GM13976 (cell line): ENCODE data around the gene ELMO1.
"Not testable (repeated sequence)": the region's sequence is repeated elsewhere in the genome, so short reads cannot be mapped to it uniquely, and the experiment has no call there.

Experiments
- DNase-seq: peaks from one replicate; pipeline ENCODE4 v3.0.0; 2012; ENCODE audit warnings: low spot score
- in situ Hi-C: fragments of 300-500 bp; cut with MboI; formaldehyde crosslinking; loops from one replicate; pipeline ENCODE4 v1.12.0; 2022; ENCODE audit warnings: low sequenced_read_pairs, mixed read lengths, inconsistent platforms; ENCODE audit not compliant: unreplicated experiment
- TF ChIP-seq, protein P1 (sequence below): IDR thresholded peaks from 2 replicates; pipeline ENCODE4 v1.5.1; 2012; ENCODE audit warnings: borderline replicate concordance, mild to moderate bottlenecking; ENCODE audit not compliant: insufficient read depth; ENCODE audit errors: extremely low read depth, missing control alignments, control extremely low read depth

The ELMO1 gene

DNA sequence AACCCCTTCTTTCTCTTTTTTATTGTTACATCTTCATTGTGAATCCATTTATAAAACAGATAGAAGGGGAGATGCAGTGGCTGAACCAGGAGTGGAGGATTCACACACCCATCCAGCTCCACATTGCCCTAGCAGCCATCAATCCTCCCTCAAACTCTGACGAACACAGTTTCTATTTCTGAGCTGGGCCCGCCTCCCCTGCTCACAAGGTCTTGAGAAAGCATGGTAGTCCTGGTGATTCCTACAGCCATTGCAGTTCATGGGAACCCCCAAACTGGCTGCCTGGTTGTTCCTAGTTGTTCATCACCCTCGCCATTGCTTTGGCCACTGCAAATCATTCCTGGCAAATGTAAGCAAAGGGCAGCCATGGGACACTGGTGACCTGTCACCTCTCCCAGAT is 465.9 kb downstream of the ELMO1 start:
- DNase-seq: no peak
- in situ Hi-C loops: loop anchor here (25.0 kb wide), 1 partner anchor 205 kb away; no protein-coding TSS in a partner anchor
- TF ChIP-seq, protein P1, sequence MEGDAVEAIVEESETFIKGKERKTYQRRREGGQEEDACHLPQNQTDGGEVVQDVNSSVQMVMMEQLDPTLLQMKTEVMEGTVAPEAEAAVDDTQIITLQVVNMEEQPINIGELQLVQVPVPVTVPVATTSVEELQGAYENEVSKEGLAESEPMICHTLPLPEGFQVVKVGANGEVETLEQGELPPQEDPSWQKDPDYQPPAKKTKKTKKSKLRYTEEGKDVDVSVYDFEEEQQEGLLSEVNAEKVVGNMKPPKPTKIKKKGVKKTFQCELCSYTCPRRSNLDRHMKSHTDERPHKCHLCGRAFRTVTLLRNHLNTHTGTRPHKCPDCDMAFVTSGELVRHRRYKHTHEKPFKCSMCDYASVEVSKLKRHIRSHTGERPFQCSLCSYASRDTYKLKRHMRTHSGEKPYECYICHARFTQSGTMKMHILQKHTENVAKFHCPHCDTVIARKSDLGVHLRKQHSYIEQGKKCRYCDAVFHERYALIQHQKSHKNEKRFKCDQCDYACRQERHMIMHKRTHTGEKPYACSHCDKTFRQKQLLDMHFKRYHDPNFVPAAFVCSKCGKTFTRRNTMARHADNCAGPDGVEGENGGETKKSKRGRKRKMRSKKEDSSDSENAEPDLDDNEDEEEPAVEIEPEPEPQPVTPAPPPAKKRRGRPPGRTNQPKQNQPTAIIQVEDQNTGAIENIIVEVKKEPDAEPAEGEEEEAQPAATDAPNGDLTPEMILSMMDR: no peak

DNA sequence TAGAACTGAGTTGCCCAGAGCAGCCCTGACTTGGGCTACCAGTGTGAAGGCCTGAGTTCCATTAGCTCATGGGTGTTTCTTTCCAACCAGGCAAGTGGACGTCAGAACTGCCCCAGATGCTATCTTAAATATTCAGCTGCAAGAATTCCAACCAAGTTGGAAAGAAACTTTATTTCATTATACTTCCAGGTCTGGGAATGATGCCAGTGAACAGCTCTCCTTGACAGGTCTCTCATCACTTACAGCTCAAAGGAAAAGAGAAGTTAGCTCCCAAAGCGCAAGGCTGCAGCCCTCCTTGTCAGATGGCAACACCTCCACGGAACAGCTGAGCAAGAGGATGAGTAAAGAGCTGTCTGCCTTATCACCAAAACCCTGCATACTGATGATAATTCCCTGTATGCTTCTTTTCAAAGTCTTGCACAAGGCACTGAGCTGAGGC is 468.8 kb downstream of the ELMO1 start:
- TF ChIP-seq, protein P1: no peak
- DNase-seq: no peak
- in situ Hi-C loops: loop anchor here (25.0 kb wide), 1 partner anchor 207 kb away; no protein-coding TSS in a partner anchor

GRCh38 chr7:36978461-36978860 is 470.2 kb downstream of the ELMO1 start:
- TF ChIP-seq, protein P1: no peak
- in situ Hi-C loops: loop anchor here (25.0 kb wide), 1 partner anchor 209 kb away; no protein-coding TSS in a partner anchor
- DNase-seq: no peak

DNA sequence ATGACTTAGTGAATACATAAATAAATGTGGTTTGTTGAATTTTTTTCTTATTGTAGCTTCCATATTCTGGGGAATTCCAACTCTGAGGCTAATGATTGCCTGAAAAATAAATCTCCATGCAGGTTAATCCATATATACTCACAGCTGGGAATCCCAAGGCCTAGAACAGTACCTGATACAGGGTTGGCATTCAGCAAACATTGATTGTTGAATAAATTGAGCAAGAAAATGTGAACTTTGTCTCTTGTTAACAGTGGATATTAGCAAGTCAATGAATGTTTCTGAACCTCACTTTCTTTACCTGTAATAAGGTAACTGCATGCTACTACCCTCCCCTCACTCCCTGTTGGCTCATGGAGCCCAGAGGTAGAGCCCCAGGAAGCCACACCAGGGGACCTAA is 470.8 kb downstream of the ELMO1 start:
- in situ Hi-C loops: loop anchor here (25.0 kb wide), 1 partner anchor 209 kb away; no protein-coding TSS in a partner anchor

DNA sequence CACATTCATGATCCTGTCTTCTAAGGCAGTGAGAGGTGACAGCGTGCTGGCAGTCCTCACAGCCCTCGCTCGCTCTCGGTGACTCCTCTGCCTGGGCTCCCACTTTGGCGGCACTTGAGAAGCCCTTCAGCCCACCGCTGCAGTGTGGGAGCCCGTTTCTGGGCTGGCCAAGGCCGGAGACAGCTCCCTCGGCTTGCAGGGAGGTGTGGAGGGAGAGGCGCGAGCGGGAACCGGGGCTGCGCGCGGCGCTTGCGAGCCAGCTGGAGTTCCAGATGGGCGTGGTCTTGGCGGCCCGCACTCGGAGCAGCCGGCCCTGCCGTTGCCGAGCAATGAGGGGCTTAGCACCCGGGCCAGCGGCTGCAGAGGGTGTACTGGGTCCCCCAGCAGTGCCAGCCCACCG is 475.1 kb downstream of the ELMO1 start:
- in situ Hi-C loops, DNase-seq: not testable (repeated sequence)

More for the DNA sequence above, 470.8 kb downstream of the ELMO1 start:
- DNase-seq: no peak
- TF ChIP-seq, protein P1: no peak

DNA sequence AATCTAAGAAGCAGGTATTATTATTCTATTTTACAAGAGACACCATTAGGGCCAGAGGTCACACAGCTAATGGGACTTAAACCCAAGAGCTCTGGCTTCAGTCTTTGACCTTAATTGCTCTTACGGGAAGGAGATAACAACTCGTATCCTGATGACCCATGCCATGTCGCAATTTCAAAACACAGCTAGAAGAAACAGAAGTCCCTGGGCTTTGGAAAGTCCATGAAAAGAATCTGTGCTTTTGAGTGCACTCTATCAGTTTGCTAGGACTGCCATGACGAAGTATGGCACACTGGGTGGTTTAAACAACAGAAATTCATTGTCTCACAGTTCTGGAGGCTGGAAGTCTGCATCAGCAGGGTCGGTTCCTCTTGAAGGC is 476.5 kb downstream of the ELMO1 start:
- TF ChIP-seq, protein P1: no peak
- in situ Hi-C loops: no loop called here
- no peak for DNase-seq

DNA sequence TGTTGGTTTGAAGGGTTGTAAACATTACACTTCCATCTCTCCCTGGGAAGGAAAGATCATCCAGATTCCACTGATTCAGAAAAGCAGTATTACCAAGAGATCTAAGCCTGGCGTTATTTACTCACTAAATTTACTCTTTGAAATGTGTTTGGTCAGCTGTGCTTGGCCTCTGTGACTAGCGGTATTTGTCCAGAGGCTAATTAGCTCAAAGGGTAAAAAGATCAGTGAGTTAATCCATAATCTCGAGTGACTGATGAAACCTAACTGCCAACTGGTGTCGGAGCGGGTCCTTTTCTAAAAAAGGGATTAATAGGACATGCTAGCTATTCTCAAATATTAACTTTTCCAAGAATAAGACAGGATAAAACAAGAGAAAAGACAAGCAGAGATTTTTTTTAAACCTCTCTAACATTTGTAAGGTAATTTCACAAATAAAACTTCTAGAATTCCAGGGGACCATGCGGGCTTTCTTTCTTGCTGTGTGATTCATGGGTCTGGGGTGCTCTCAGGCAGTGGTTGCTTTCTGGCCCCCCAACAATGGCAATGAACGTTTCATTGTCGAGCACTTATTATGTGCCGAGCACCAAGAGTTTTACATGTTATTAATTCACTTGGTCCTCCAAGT is 477.0 kb downstream of the ELMO1 start:
- TF ChIP-seq, protein P1: no peak
- in situ Hi-C loops: no loop called here
- no peak for DNase-seq
